ENCODE measurements around the gene PFKFB3. TPM values are rescaled to one million over a fixed set of nuclear protein-coding genes. Genes with fewer than 3 reads are reported as not detected.

Gene PFKFB3
- total and polyA plus RNA-seq, 2 of the 13 experiments (the other 11 are each of a cell fraction or from before 2014, with no cell fraction given): 1.2 to 13.3 TPM

GRCh38 chr10:6299234-6299633 lies 96.5 kb downstream of the PFKFB3 start (continued):
- TF ChIP-seq HMGXB4 (CRISPR knock-in tag; IDR thresholded peaks at IDR 0.05; ENCODE audit: borderline replicate concordance in 1 of 2, low read depth in 1 of 2): no peak
- TF ChIP-seq SIX1 (CRISPR knock-in tag; IDR thresholded peaks at IDR 0.05; ENCODE audit: borderline replicate concordance): no peak
- no peak for TF ChIP-seq REL (CRISPR knock-in tag; conservative IDR thresholded peaks at IDR 0.05)
- no peak for TF ChIP-seq ARNT (IDR thresholded peaks at IDR 0.05)
- TF ChIP-seq MLLT10 (CRISPR knock-in tag; IDR thresholded peaks at IDR 0.05): no peak
- no peak for TF ChIP-seq RFXANK (CRISPR knock-in tag; IDR thresholded peaks at IDR 0.05)
- TF ChIP-seq MXD4 (CRISPR knock-in tag; IDR thresholded peaks at IDR 0.05): no peak
- TF ChIP-seq RARG (CRISPR knock-in tag; IDR thresholded peaks at IDR 0.05; ENCODE audit: low read depth): no peak
- TF ChIP-seq HIVEP1 (CRISPR knock-in tag; IDR thresholded peaks at IDR 0.05): no peak
- TF ChIP-seq NFKB2 (CRISPR knock-in tag; IDR thresholded peaks at IDR 0.05; ENCODE audit: borderline replicate concordance): no peak
- TF ChIP-seq SYNCRIP (IDR thresholded peaks at IDR 0.05; ENCODE audit: insufficient read depth, low read depth, low read length): no peak
- TF ChIP-seq SP2 (CRISPR knock-in tag; IDR thresholded peaks at IDR 0.05): no peak
- TF ChIP-seq NFRKB (IDR thresholded peaks at IDR 0.05): no peak
- TF ChIP-seq CREM (IDR thresholded peaks at IDR 0.05): no peak; the same call in 1 of the 2 replicates
- no peak for TF ChIP-seq CREM (CRISPR knock-in tag; IDR thresholded peaks at IDR 0.05)
- no peak for TF ChIP-seq ZZZ3 (CRISPR knock-in tag; IDR thresholded peaks at IDR 0.05; ENCODE audit: borderline replicate concordance)
- peak; percentile 53; the same call in 1 of the 2 replicates for TF ChIP-seq HIC2 (CRISPR knock-in tag; IDR thresholded peaks at IDR 0.05; ENCODE audit: low read depth)
- TF ChIP-seq NR2F1 (CRISPR knock-in tag; IDR thresholded peaks at IDR 0.05): no peak
- no peak for TF ChIP-seq TSC22D2 (CRISPR knock-in tag; IDR thresholded peaks at IDR 0.05; ENCODE audit: borderline replicate concordance)
- TF ChIP-seq RAD21 (CRISPR knock-in tag; IDR thresholded peaks at IDR 0.05): no peak
- no peak for TF ChIP-seq GTF2F1 (IDR thresholded peaks at IDR 0.05; ENCODE audit: low read length)
- no peak for TF ChIP-seq MAFK (conservative IDR thresholded peaks at IDR 0.05 in 1 of 2, IDR thresholded peaks at IDR 0.05 in 1 of 2; ENCODE audit: low read length in 2 of 2)
- TF ChIP-seq KDM2A (CRISPR knock-in tag; IDR thresholded peaks at IDR 0.05; ENCODE audit: borderline replicate concordance, low read depth): peak; percentile 63; the same call in 1 of the 2 replicates
- TF ChIP-seq FOXA3 (CRISPR knock-in tag; IDR thresholded peaks at IDR 0.05): peak; percentile 37; the same call in 1 of the 2 replicates
- no peak for TF ChIP-seq AKNA (CRISPR knock-in tag; IDR thresholded peaks at IDR 0.05; ENCODE audit: borderline replicate concordance)
